CD14-positive monocyte (primary cell): ENCODE data around the gene SMIM28. TPM values are rescaled to one million over a fixed set of nuclear protein-coding genes. Genes with fewer than 3 reads are reported as not detected.

ENCODE experiments used
- DNase-seq, 3 donors: peaks; one replicate each; pipeline ENCODE4 v3.0.0-alpha.2; 2011 to 2022
- H2AFZ ChIP-seq: 2 replicates; pipeline ENCODE4 v1.6.0; 2012; ENCODE audit warnings: mild to moderate bottlenecking, low read depth, low read length, inconsistent platforms; ENCODE audit not compliant: insufficient read depth, poor library complexity, severe bottlenecking
- H3K27ac ChIP-seq, 2 donors: 1 replicate in 1 of 2; 2 replicates in 1 of 2; pipeline ENCODE4 v1.5.1; 2012 to 2013; ENCODE audit warnings: low read length in 2 of 2, control low read depth in 1 of 2, inconsistent platforms in 1 of 2, low read depth in 1 of 2, mild to moderate bottlenecking in 1 of 2
- H3K27me3 ChIP-seq, 2 donors: one replicate each; pipeline versions ENCODE4 v1.6.0 to v1.6.1; 2011 to 2013; ENCODE audit warnings: low read length in 2 of 2; ENCODE audit not compliant: control insufficient read depth in 2 of 2, insufficient read depth in 2 of 2
- H3K36me3 ChIP-seq, 2 donors: replicated peaks in 1 of 2; 1 replicate in 1 of 2; 2 replicates in 1 of 2; pipeline versions ENCODE4 v1.5.1 to v1.6.1; 2012 to 2013; ENCODE audit warnings: low read length in 2 of 2, control low read depth in 1 of 2, inconsistent platforms in 1 of 2, mild to moderate bottlenecking in 1 of 2; ENCODE audit not compliant: insufficient read depth in 2 of 2, control insufficient read depth in 1 of 2
- H3K4me1 ChIP-seq, 2 donors: 1 replicate in 1 of 2; 2 replicates in 1 of 2; pipeline versions ENCODE4 v1.5.1 to v1.6.1; 2012 to 2013; ENCODE audit warnings: low read length in 2 of 2, control low read depth in 1 of 2, inconsistent platforms in 1 of 2, mild to moderate bottlenecking in 1 of 2, moderate library complexity in 1 of 2; ENCODE audit not compliant: insufficient read depth in 2 of 2, control insufficient read depth in 1 of 2
- H3K4me2 ChIP-seq: replicated peaks from 2 replicates; pipeline ENCODE3; 2012; ENCODE audit warnings: low read length, moderate library complexity, mild to moderate bottlenecking; ENCODE audit not compliant: poor library complexity, severe bottlenecking; ENCODE audit errors: extremely low read depth
- H3K4me3 ChIP-seq, 3 experiments: fragments of 200-600 bp in 1 of 3; sonication (generic) in 1 of 3; replicated peaks in 1 of 3; 1 replicate in 2 of 3; 2 replicates in 1 of 3; pipeline ENCODE4 v1.5.1; 2011 to 2013; ENCODE audit warnings: low read length in 3 of 3, mild to moderate bottlenecking in 3 of 3, control low read depth in 2 of 3, low read depth in 2 of 3, inconsistent platforms in 1 of 3, moderate library complexity in 1 of 3
- H3K79me2 ChIP-seq: 2 replicates; pipeline ENCODE4 v1.6.0; 2012; ENCODE audit warnings: mild to moderate bottlenecking, control low read depth, inconsistent platforms, low read length, moderate library complexity; ENCODE audit not compliant: insufficient read depth
- H3K9ac ChIP-seq: 2 replicates; pipeline ENCODE4 v1.6.0; 2017; ENCODE audit warnings: low read length, mild to moderate bottlenecking; ENCODE audit not compliant: insufficient read depth, poor library complexity, severe bottlenecking
- H3K9me3 ChIP-seq, 2 donors: replicated peaks in 1 of 2; 1 replicate in 1 of 2; 2 replicates in 1 of 2; pipeline versions ENCODE4 v1.5.1 to v1.6.1; 2012 to 2013; ENCODE audit warnings: low read length in 2 of 2, control low read depth in 1 of 2; ENCODE audit not compliant: control insufficient read depth in 1 of 2, insufficient read depth in 1 of 2
- H4K20me1 ChIP-seq: 2 replicates; pipeline ENCODE4 v1.6.0; 2012; ENCODE audit warnings: mild to moderate bottlenecking, low read length, control low read depth, moderate library complexity; ENCODE audit not compliant: insufficient read depth
- H3K27ac Mint-ChIP-seq, 7 donors: one replicate each; pipeline ENCODE4 v1.8.0; 2020; ENCODE audit warnings: mild to moderate bottlenecking in 7 of 7, mixed read lengths in 7 of 7, moderate library complexity in 6 of 7, inconsistent platforms in 2 of 7
- H3K27me3 Mint-ChIP-seq, 3 donors: one replicate each; pipeline ENCODE4 v1.8.0; 2021 to 2022; ENCODE audit warnings: low read depth in 3 of 3, mild to moderate bottlenecking in 3 of 3, mixed read lengths in 3 of 3, moderate library complexity in 3 of 3, inconsistent platforms in 1 of 3
- H3K36me3 Mint-ChIP-seq, 2 donors: one replicate each; pipeline ENCODE4 v1.8.0; 2020; ENCODE audit warnings: mixed read lengths in 2 of 2, inconsistent platforms in 1 of 2, mild to moderate bottlenecking in 1 of 2
- H3K4me1 Mint-ChIP-seq: one replicate; pipeline ENCODE4 v1.8.0; 2020; ENCODE audit warnings: mild to moderate bottlenecking, mixed read lengths
- H3K4me3 Mint-ChIP-seq, 2 donors: one replicate each; pipeline ENCODE4 v1.8.0; 2020; ENCODE audit warnings: mild to moderate bottlenecking in 2 of 2, mixed read lengths in 2 of 2, moderate library complexity in 1 of 2
- H3K9me3 Mint-ChIP-seq, 7 donors: one replicate each; pipeline ENCODE4 v1.8.0; 2020 to 2022; ENCODE audit warnings: mixed read lengths in 7 of 7, mild to moderate bottlenecking in 6 of 7, moderate library complexity in 6 of 7, inconsistent platforms in 2 of 7
- WGBS: methylation state at CpG from one replicate; pipeline ENCODE4 v1.1.5; 2013; ENCODE audit warnings: missing lambda C conversion rate; ENCODE audit not compliant: insufficient coverage; 5-methylcytosine and 5-hydroxymethylcytosine counted together
- intact Hi-C, 2 donors: fragments of 100-400 bp; cut with micrococcal nuclease; formaldehyde crosslinking; loops; one replicate each; pipeline versions ENCODE4 v1.15.0 to v1.15.1; 2023
- polyA plus RNA-seq, 3 donors: library from polyadenylated mRNA; depleted of rRNA in 1 of 3; unstranded in 2 of 3; stranded (reverse) in 1 of 3; fragments of 300-500 nt in 2 of 3; fragments of >200 nt in 1 of 3; fragmentation: Illumina TruSeq in 2 of 3; gene quantifications; 1 replicate in 2 of 3; 2 replicates in 1 of 3; pipeline ENCODE4 v1.2.3, GENCODE V29; 2012 to 2021
- TF ChIP-seq, protein P1 (sequence below): fragments of 200-600 bp; IDR thresholded peaks from one replicate; pipeline ENCODE4 v1.8.0; 2022; ENCODE audit warnings: antibody characterized with exemption, mild to moderate bottlenecking

The SMIM28 gene
- polyA plus RNA-seq, 3 donors, result not detected

DNA sequence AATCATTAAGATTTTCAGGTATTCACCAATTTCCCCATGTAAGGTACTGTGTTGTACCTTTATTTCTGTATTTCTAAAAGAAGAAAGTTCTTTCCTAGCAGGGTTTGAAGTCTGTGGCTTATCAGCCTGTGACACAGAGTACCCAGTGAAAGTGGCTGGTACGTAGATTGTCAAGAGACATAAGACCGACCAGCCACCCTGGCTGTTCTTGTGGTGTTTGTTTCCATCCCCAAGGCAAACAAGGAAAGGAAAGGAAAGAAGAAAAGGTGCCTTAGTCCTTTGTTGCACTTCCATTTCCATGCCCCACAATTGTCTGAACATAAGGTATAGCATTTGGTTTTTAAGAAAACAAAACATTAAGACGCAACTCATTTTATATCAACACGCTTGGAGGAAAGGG, 40.6 kb upstream of the SMIM28 start:
- H2AFZ ChIP-seq, result no peak overlapping the region
- no peaks in the 10 kb centered on the region for H3K9me3 ChIP-seq
- H3K4me2 ChIP-seq, result no peak overlapping the region
- Mint-ChIP-seq H3K36me3 (no peaks in the 10 kb centered on the region), H3K27me3 (peaks cover 0 to 3% (median 1%) of the 10 kb centered on the region in 3 donors), H3K9me3 (peaks cover 0 to 6% (median 0%) of the 10 kb centered on the region in 7 donors), H3K27ac (no peak overlapping the region), H3K4me1 (no peaks in the 10 kb centered on the region), H3K4me3 (no peak overlapping the region)
- intact Hi-C loops, result no loop called here
- no CpG with 5 or more reads among the region's 4 CpGs for WGBS
- TF ChIP-seq, protein P1, sequence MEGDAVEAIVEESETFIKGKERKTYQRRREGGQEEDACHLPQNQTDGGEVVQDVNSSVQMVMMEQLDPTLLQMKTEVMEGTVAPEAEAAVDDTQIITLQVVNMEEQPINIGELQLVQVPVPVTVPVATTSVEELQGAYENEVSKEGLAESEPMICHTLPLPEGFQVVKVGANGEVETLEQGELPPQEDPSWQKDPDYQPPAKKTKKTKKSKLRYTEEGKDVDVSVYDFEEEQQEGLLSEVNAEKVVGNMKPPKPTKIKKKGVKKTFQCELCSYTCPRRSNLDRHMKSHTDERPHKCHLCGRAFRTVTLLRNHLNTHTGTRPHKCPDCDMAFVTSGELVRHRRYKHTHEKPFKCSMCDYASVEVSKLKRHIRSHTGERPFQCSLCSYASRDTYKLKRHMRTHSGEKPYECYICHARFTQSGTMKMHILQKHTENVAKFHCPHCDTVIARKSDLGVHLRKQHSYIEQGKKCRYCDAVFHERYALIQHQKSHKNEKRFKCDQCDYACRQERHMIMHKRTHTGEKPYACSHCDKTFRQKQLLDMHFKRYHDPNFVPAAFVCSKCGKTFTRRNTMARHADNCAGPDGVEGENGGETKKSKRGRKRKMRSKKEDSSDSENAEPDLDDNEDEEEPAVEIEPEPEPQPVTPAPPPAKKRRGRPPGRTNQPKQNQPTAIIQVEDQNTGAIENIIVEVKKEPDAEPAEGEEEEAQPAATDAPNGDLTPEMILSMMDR, result no peak
- H3K4me1 ChIP-seq, result no peaks in the 10 kb centered on the region
- no peaks in the 10 kb centered on the region for H3K79me2 ChIP-seq
- no peaks in the 10 kb centered on the region for H4K20me1 ChIP-seq
- no peak overlapping the region for H3K27ac ChIP-seq
- no peak for DNase-seq
- H3K36me3 ChIP-seq, result no peaks in the 10 kb centered on the region
- H3K4me3 ChIP-seq, result no peak overlapping the region
- no peak overlapping the region for H3K9ac ChIP-seq
- no peaks in the 10 kb centered on the region for H3K27me3 ChIP-seq

DNA sequence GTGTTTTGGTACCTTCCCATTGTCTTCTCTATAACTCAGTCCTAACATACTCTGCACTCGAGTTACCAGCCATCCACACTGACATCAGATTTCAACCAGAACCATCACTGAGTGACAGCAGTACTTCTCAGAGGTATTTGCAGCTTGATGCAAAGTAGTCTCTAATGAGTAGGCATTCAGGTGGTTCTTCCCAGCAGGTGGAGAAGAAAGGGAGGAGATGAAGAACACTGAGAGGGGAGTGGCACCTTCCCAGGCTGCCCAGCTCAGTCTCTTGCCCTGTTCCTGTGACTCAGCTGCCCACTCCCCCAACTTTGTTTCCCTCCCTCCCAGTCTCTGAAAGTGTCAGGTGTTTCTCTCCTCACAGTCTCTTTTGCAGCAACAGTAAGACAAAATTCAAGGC, 38.7 kb upstream of the SMIM28 start:
- H3K9me3 Mint-ChIP-seq, result peaks cover 0 to 6% (median 0%) of the 10 kb centered on the region in 7 donors

More for the DNA sequence above, 38.7 kb upstream of the SMIM28 start:
- Histone ChIP-seq H3K4me3 (no peak overlapping the region), H3K4me2 (no peak overlapping the region), H3K9ac (no peak overlapping the region), H3K9me3 (no peaks in the 10 kb centered on the region), H3K4me1 (no peaks in the 10 kb centered on the region), H3K79me2 (no peaks in the 10 kb centered on the region), H4K20me1 (no peaks in the 10 kb centered on the region), H3K36me3 (no peaks in the 10 kb centered on the region), H3K27ac (no peak overlapping the region), H3K27me3 (no peaks in the 10 kb centered on the region), H2AFZ (no peak overlapping the region)
- no peaks in the 10 kb centered on the region for H3K36me3 Mint-ChIP-seq
- TF ChIP-seq, protein P1, result no peak
- intact Hi-C loops, result no loop called here
- no peaks in the 10 kb centered on the region for H3K4me1 Mint-ChIP-seq
- no peak overlapping the region for H3K4me3 Mint-ChIP-seq
- no CpG with 5 or more reads among the region's 1 CpG for WGBS
- H3K27me3 Mint-ChIP-seq, result peaks cover 0 to 3% (median 3%) of the 10 kb centered on the region in 3 donors
- DNase-seq, result no peak
- H3K27ac Mint-ChIP-seq, result no peak overlapping the region
